ENCODE data around the gene MRPL49. TPM values are rescaled to one million over a fixed set of nuclear protein-coding genes. Genes with fewer than 3 reads are reported as not detected.

MRPL49 gene
- total and polyA plus RNA-seq, 2 donors (not counting 3 experiments of a cell fraction or from before 2014, with no cell fraction given): 49.7 to 90.4 TPM

GRCh38 chr11:65134240-65134951 lies 12.3 kb downstream of the MRPL49 start, which contains the start of gene SYVN1:
Gene SYVN1, minus strand, starts transcription at chr11:65134519. Its CDS starts 918 bp downstream, at chr11:65133601.
- no peak for FAIRE-seq
- BruUV-seq (replicated peaks): no TSS peak
- peak; percentile 87 for DNase-seq (ENCODE audit: low read depth, low spot score)
- no peaks in the 10 kb centered on the region for H3K9me1 ChIP-seq (replicated peaks; ENCODE audit: control insufficient read depth, extremely low read depth, insufficient read depth, low read length)
- intact Hi-C loops (cut with micrococcal nuclease) (loop anchor here (1.0 kb wide), 2 partner anchors 35 to 47 kb away; partner anchors contain the start of gene CAPN1), dilution Hi-C loops (cut with MboI; ENCODE audit: extremely low pct_ligation_motif_present, low sequenced_read_pairs) (no loop called here)
- no peak for TF ChIP-seq JUN (IDR thresholded peaks at IDR 0.05; ENCODE audit: borderline replicate concordance, insufficient read depth, insufficient read length, low read depth)
- TF ChIP-seq POLR2A (IDR thresholded peaks at IDR 0.05; ENCODE audit: low read depth, low read length): peak; percentile 87
- TF ChIP-seq MYC (IDR thresholded peaks at IDR 0.05; ENCODE audit: low read depth, low read length): peak; percentile 68
- TF ChIP-seq POLR2AphosphoS5 (IDR thresholded peaks at IDR 0.05; ENCODE audit: insufficient read depth, low read depth, low read length): peak; percentile 92
- peak within 1 kb of the TSS; percentile 80 for H2AFZ ChIP-seq (ENCODE audit: low read depth, low read length)
- H3K4me3 ChIP-seq (replicated peaks in 1 of 3; ENCODE audit: insufficient read depth in 1 of 3, low read depth in 1 of 3, low read length in 3 of 3): peak within 1 kb of the TSS; percentile 51 to 62 (median 52)
- H3K27me3 ChIP-seq (ENCODE audit: control insufficient read depth in 2 of 2, insufficient read depth in 2 of 2, low read length in 2 of 2): no peaks in the 10 kb centered on the region
- ChIA-PET CTCF (interaction anchor here (0.6 to 4.0 kb wide), 12 partner anchors 11 to 1300 kb away, joined by 3 to 27 read pairs (median 4); partner anchors contain the start of genes CAPN1, FAU, MRPL49 and TM7SF2), POLR2A (interaction anchor here (0.8 to 1.4 kb wide), 4 partner anchors 8 to 47 kb away, joined by 3 to 7 read pairs (median 4); partner anchors contain the start of genes CAPN1, FAU, MRPL49 and ZNHIT2)
- H3K79me2 ChIP-seq (ENCODE audit: control insufficient read depth, insufficient read depth, low read length): peaks cover 14% of the 10 kb centered on the region
- no peaks in the 10 kb centered on the region for H3K9me3 ChIP-seq (replicated peaks; ENCODE audit: control insufficient read depth, insufficient read depth, low read length)
- peak within 1 kb of the TSS; percentile 92 for H3K9ac ChIP-seq (replicated peaks; ENCODE audit: extremely low read depth, insufficient read depth, low read length)
- no peaks in the 10 kb centered on the region for H4K20me1 ChIP-seq (replicated peaks; ENCODE audit: control insufficient read depth, extremely low read depth, insufficient read depth, low read length)
- H3K4me2 ChIP-seq (ENCODE audit: insufficient read depth, low read length): peak within 1 kb of the TSS; percentile 62
- H3K4me1 ChIP-seq (ENCODE audit: control insufficient read depth, extremely low read depth, insufficient read depth, low read length): peaks cover 12% of the 10 kb centered on the region
- peaks cover 0 to 27% of the 10 kb centered on the region in 2 experiments for H3K36me3 ChIP-seq (ENCODE audit: control insufficient read depth in 2 of 2, extremely low read depth in 1 of 2, insufficient read depth in 2 of 2, low read length in 2 of 2)
- peak within 1 kb of the TSS; percentile 89 for H3K27ac ChIP-seq (ENCODE audit: insufficient read depth, low read depth, low read length)

DNA sequence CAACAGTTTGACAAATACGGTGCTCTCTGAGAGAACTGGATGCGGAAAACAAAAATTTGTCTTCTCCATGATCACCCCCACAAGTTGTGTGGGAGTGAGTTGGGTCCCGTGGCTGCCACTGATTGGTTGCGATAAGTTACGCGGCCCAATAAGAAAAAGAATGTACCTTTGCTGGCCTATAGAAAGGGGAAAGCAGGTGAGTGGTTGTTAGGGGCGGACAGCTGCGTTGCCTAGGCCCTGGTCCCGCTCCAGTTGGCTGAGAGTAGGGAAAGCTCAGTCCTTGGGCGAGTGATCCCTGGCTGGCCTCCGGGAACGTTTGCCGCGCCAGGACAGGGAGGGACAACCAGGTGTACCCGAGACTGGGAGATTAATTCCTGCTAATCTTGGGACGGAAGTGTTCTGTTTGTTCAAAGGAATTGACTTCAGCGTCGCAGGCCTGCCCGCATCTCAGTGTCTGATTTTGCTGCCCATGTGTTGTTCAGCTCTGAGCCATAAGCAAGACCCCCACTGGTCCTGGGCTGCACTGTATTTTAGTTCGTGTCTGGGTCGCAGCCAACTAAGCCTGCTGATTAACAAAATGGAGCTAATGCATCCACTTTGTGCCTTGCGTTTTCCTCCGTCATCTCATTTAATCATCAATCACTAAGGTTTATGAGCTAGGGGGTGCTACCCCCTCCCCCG lies 13.0 kb downstream of the MRPL49 start:
- peak; percentile 87 for TF ChIP-seq POLR2A (IDR thresholded peaks at IDR 0.05; ENCODE audit: low read depth, low read length)
- TF ChIP-seq GATA2 (IDR thresholded peaks at IDR 0.05; ENCODE audit: insufficient read depth, insufficient read length, low read depth, low read length): no peak
- no peak for TF ChIP-seq POLR2AphosphoS5 (IDR thresholded peaks at IDR 0.05; ENCODE audit: insufficient read depth, low read depth, low read length)
- Histone ChIP-seq H3K4me2 (ENCODE audit: insufficient read depth, low read length) (peak overlapping the region; percentile 62), H2AFZ (ENCODE audit: low read depth, low read length) (peak overlapping the region; percentile 80), H3K27ac (ENCODE audit: insufficient read depth, low read depth, low read length) (peak overlapping the region; percentile 89), H3K9me1 (replicated peaks; ENCODE audit: control insufficient read depth, extremely low read depth, insufficient read depth, low read length) (no peaks in the 10 kb centered on the region), H3K4me1 (ENCODE audit: control insufficient read depth, extremely low read depth, insufficient read depth, low read length) (peaks cover 12% of the 10 kb centered on the region), H3K27me3 (ENCODE audit: control insufficient read depth in 2 of 2, insufficient read depth in 2 of 2, low read length in 2 of 2) (peaks cover 0 to 3% of the 10 kb centered on the region in 2 experiments), H4K20me1 (replicated peaks; ENCODE audit: control insufficient read depth, extremely low read depth, insufficient read depth, low read length) (no peaks in the 10 kb centered on the region), H3K36me3 (ENCODE audit: control insufficient read depth in 2 of 2, extremely low read depth in 1 of 2, insufficient read depth in 2 of 2, low read length in 2 of 2) (peaks cover 0 to 20% of the 10 kb centered on the region in 2 experiments), H3K9me3 (replicated peaks; ENCODE audit: control insufficient read depth, insufficient read depth, low read length) (no peaks in the 10 kb centered on the region), H3K4me3 (replicated peaks in 1 of 3; ENCODE audit: insufficient read depth in 1 of 3, low read depth in 1 of 3, low read length in 3 of 3) (peak overlapping the region; percentile 51 to 62 (median 52)), H3K9ac (replicated peaks; ENCODE audit: extremely low read depth, insufficient read depth, low read length) (peak overlapping the region; percentile 92), H3K79me2 (ENCODE audit: control insufficient read depth, insufficient read depth, low read length) (peaks cover 14% of the 10 kb centered on the region)
- dilution Hi-C loops (cut with MboI; ENCODE audit: extremely low pct_ligation_motif_present, low sequenced_read_pairs): no loop called here
- ChIA-PET CTCF (interaction anchor here (0.9 to 4.0 kb wide), 12 partner anchors 10 to 180 kb away, joined by 3 to 27 read pairs (median 4); partner anchors contain the start of genes CAPN1, FAU, MRPL49 and TM7SF2), POLR2A (interaction anchor here (0.8 to 1.4 kb wide), 4 partner anchors 9 to 47 kb away, joined by 3 to 7 read pairs (median 4); partner anchors contain the start of genes CAPN1, FAU, MRPL49 and ZNHIT2)
- BruUV-seq (replicated peaks): TSS peak; percentile 67
- intact Hi-C loops (cut with micrococcal nuclease): loop anchor here (1.0 kb wide), 3 partner anchors 13 to 46 kb away; partner anchors contain the start of genes CAPN1, FAU and MRPL49
- FAIRE-seq: peak; percentile 98
- DNase-seq (ENCODE audit: low read depth, low spot score): peak; percentile 97
